Measurements from ENCODE around the gene SENP8.
"Not testable (repeated sequence)": the region's sequence is repeated elsewhere in the genome, so short reads cannot be mapped to it uniquely, and the experiment has no call there.

SENP8 gene

DNA sequence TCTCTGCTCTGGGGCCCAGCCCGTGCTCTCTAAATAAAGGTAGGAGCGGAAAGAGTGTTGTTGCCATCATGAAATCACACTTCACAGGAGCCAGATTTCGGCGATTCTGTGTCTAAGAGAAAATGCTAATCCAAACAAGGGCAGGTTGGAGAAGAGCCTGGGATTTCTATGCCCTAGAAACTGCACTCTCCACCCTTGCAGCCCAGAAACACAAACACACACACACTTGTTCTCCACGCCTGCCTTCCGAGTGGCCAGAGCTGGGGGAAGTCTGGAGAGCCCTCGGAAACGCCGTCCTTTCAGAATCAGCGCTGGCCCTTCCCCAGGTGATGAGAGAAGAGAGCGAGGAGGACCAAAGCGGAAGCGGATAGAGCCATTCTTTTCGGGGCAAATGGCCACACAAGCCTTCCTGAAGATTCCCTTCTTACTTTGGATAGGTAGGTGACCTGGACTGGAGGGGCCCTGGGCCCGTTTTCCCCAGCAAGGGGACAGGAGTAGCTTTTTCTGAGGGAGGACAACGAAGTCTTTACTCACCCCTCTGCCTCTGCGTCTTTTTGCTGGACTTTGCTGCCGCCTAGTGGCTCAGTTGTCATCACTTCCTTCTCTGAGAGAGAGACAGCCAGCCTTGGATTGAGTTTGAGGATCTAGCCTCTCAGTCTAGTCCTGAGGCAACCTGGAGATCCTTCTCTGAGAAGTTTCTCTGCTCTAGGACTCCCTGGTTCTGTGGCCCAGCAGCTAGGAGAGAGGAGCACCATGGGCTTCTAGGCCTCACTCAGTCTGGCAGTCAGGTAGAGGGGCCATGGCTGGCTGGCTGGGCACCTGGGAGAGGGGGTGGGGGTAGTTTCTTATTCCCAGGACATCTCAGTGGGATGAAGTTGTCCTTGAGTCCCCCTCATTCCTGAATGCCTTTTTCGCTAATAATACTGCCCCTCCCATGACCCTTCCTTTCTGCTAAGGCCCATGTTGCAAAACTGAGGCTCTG, 37.7 kb downstream of the SENP8 start:
- DNase-seq (ENCODE audit: low read depth): peak; percentile 53

DNA sequence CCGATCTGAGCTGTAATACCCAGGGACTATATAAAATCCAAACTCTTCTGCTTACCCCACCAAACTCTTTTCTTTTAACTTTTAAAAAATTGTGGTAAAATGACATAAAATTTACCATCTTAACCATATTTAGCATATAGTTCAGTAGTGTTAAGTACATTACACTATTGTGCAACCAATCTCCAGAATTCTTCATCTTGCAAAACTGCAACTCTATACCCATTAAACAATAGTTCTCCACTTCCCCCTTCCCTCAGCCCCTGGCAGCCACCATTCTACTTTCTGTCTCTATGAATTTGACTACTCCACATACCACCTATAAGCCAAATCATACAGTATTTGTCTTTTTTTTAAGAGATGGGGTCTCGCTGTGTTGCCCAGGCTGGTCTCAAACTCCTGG, 38.7 kb downstream of the SENP8 start:
- DNase-seq (ENCODE audit: low read depth): no peak

GRCh38 chr15:72160696-72161245, 42.6 kb downstream of the SENP8 start:
- no peak for DNase-seq (ENCODE audit: low read depth)

DNA sequence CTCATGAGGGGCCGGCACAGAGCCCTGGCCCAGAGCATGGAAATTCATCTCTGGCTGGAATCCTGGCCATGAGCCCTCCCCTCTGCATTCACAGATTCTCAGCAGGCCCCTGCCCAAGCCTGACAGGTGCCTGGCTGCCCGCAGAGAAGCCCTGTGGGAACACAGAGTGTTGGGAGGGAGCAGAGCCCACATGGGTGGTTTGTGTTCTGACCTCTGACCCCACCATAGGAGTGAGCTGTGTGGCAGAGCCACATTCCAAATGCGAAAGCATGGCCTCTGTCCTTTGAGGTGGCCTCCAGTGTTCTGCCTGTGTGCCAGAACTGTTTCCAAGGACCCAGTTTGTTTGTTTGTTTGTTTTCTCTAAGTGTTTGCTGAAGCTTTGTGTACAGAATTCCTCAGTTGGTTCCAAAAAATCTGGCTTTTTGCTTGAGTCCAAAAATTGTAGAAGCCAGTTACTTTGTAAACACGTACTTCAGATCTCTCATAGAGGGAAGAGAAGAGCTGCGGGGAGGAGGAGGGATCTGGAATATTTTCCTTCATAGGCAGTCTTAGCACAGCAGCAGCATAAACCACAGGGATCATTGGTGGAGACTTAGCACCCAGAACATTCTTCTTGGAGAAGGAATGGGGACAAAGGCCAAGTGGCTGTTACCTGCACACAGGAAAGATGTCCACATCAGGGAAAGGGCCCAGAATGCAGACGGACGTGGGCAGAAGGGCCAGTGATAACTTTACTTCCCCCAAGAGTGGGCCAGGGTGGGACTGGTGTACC, 43.3 kb downstream of the SENP8 start:
- no peak for DNase-seq (ENCODE audit: low read depth)

DNA sequence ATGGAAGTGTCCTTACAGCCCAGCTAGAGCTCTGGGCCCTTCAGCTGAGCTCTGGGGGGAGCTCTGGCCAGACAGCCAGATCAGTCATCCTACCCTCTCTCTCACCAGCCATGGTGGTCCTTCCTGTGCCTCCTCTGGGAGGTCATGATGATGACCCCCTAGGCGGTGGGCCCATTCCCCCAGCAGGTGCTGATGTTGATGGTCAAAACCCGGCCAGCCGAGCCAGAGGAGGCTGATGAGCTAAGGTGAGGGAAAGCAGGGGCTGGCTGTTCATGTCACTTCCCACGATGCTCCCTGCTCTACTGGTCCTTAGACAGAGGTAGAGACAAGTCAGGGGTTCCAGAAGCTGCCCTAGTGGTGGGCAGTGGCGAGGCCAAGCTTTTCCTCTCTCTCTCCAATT, 44.4 kb downstream of the SENP8 start:
- DNase-seq (ENCODE audit: low read depth): no peak

DNA sequence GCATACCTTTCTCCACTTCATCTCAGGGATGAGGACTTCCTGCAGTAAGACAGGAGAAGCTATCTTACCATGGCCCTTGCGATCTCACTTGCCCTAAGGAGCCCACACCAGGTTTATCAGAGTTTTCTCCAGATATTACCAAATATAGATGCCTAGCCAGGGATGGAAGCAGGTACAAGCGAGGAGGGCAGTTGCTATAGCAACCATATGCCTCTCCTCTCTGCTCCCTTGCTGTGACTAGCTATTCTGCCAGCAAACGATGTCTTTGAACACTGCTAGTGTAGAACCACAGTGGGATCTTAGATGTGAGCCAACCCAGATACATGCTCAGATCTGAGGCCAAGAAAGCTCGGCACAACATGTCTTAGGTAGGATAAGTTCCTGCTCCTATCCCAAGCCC, 45.5 kb downstream of the SENP8 start:
- DNase-seq (ENCODE audit: low read depth): no peak

DNA sequence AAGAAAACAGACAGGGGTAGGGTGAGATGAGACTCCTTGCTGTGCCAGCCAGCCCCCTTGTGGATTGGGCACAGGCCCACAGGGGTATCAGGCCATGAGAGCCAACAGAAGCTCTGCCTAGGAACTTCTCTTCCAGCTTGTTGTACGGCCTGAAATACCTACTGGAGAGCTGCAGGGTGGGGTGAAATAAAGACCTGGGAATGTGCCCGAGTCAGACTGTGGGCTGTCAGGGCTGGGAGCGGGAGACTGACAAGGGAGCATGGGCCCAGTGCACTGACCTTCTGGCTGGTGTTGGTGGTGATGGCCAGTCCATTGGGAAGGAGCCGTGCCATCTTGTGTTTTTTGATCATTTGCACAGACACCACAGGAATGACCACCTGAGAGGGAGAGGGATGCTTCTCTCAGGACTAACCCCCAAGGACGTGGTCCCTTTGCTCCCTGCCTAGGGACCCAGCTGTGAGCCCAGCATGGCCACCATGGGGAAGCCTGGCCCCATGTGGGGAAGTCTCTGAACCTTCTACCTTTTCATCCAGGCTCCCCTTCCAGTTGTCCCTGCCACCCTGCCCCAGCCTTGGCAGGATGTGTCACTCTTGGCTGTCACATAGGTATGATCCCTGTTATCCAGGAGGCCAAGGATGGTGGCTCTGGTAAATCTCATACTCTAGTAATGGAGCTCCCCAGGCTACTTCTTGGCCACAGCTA, 48.7 kb downstream of the SENP8 start:
- no peak for DNase-seq (ENCODE audit: low read depth)

DNA sequence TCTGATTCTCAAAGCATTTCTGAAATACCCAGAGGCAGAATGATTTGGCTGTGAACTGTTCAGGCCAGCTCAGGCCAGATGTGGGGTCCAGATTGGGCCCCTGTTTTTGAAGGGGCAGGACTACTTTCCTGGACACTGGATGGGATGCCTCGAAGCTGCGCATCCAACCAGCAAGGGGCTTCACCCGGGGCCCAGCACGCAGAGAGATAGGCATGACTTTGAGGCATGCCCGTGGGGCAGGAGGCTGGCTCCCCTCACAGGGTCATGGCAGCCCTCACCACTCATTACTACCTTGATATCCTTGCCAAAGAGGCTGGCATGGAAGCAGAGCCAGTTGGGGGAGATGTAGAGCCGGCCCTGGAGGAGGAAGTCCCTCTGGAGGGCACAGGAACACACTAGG, 49.2 kb downstream of the SENP8 start:
- no peak for DNase-seq (ENCODE audit: low read depth)

GRCh38 chr15:72168131-72168807, 50.1 kb downstream of the SENP8 start:
- no peak for DNase-seq (ENCODE audit: low read depth)

DNA sequence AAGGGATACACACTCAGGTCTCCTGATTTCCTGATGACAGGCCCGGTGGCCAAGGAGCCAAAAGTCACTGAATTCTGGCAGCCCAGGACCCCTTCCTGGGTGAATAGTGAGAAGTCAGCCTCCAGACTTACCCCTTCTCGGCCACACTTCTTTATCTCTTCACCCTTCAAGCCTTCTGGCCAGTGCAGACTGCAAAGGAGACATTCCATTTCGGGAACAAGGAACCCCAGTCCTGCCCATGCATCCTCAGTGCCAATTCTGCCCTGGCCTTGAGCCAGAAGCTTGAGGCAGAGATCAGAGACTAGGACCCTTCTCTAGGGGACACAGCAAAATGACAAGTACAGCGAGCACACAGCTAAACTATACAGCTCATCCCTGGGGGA, 50.6 kb downstream of the SENP8 start:
- no peak for DNase-seq (ENCODE audit: low read depth)

DNA sequence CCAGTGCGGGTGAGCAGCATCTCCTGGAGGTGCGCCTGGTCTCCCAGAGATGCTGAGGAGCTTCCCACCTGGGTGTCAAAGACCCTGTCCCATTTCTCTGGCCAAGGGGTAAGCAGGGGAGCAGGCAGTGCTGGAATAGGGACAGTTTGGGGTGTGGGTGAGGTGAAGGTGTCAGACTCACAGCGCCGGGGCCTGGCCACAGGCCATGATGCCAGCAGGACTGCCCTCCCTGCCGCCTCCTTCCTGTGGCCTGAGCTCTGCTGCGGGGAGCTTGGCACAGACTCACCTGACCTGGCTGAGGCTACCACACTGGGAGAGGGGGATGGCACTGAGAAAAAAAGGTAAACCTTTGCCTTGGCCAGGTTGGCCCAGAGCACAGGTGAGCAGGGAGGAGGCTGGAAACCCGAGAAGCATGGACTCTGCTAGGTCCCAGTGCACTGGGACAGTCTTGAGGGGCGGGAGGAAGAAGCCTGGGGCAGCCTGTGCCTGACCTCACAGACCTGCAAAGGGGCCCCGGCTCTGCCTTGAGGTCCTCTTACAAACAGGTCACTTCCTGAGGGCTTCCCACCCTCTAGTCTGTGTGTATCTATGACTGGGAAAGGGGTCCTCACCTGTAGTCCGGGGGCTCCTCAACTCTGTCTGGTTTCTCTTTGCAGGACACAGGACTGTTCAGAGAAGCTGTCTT, 51.2 kb downstream of the SENP8 start:
- no peak for DNase-seq (ENCODE audit: low read depth)

DNA sequence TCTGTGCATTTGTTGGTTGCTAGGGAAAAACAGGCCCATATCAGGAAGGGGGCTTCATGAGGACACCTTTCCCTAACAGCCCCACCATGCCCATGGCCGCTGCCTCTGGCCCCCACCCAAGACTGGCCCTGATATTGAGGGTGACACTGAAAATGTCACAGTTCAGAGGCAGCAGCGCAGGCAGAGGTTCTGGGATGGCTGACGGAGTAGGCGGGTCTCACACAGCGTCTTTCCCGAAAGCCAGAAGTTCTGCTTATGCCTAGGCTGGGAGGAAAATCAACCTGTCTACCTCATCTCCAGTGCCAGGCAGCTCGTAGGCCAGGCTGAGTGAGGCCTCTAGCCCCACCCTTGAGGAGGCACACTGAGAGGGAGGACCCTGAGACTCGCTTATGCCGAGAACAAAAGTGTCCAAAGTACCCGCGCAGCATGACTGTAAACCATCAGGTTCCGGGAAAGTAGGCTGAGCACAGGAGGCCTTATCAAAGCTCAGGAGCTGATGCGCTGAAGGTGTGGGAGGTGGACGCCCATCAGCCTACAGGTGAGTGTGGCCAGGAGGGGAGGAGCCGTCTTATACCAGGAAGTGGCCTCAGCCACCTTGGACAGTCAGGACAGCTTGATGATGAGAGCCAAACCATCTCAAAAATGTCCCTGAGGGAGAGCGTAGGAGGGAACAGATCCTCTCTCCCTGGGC, 51.9 kb downstream of the SENP8 start:
- DNase-seq (ENCODE audit: low read depth): no peak

- DNase-seq (ENCODE audit: low read depth): no peak
Measured at GRCh38 chr15:72170691-72171090, 52.5 kb downstream of the SENP8 start.

- not testable (repeated sequence) for DNase-seq (ENCODE audit: low read depth)
Measured at GRCh38 chr15:72171978-72172377, 53.8 kb downstream of the SENP8 start.

DNA sequence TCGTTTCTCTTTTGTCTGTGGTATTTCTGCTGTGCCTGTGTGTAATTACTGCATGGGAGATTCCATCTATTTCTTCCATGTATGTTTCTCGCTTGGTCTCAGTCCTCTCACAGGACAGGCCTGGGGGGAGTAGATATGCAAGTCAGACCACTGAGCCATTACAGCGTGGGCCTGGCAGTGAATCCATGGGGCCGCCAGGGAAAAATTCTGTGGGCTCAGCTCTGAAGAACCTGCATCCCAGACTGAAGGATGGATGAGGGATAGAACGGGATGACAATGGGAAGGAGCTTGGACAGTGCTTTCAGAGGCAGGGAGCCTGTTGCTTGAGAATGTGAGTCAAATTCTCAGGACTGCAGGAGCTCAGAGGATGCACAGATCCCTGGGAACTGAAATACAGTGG, 54.6 kb downstream of the SENP8 start:
- DNase-seq (ENCODE audit: low read depth): no peak

DNA sequence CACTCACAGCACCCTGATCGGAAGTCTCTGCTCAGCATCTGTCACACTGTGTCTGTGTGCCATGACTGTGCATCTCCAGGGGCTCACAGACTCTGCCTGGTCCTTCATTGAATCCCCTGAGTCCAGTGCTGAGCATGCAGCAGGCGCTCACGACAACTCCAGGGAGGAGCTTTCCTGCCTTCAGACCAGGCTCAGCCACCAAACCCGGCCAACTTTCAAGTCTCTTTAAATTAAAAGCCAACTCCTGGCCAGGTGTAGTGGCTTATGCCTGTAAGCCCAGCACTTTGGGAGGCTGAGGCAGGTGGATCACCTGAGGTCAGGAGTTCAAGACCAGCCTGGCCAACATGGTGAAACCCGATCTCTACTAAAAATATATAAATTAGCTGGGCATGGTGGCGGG, 55.2 kb downstream of the SENP8 start:
- DNase-seq (ENCODE audit: low read depth): no peak

- DNase-seq (ENCODE audit: low read depth): no peak
Measured at GRCh38 chr15:72173864-72174550, 55.8 kb downstream of the SENP8 start.

DNA sequence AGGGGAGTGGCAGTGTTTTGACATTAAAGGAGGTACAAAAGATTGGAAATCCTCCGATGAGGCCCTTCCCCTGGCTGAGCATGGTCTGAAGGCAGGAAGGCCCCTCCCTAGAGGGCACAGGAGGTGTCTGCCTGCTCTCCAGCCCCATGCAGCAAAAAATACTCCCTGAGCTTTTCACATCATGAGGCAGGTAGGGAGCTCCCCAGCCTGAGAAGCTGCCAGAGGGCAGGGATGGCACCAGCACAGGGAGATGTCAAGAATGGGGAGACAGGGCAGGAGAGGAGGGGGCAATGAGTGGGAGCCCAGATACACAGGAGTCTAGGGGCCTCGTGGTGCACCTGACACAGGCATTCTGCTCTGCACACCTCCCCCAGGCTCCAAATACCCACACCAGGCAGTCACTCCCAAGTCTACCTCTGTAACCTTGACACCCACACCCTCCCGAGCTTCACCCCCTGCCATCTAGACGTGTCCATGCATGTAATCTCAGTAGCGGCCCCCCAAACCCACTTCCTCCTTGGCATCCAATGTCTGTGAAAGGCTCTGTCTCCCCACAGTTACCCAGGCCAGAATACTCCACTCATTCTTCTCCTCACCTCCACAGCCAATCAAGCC, 56.5 kb downstream of the SENP8 start:
- no peak for DNase-seq (ENCODE audit: low read depth)
